SU-DHL-6 (cell line): ENCODE measurements around the gene CPNE1.

Experiments used
- H2AFZ ChIP-seq: fragments of 200-600 bp; sonication (generic); 2 replicates; pipeline ENCODE4 v1.6.1; 2014; ENCODE audit warnings: low read depth, mild to moderate bottlenecking, moderate library complexity, mixed read lengths, antibody characterized with exemption, low read length; ENCODE audit not compliant: severe bottlenecking
- H3F3A ChIP-seq: fragments of 200-600 bp; shearing (Covaris generic); 2 replicates; pipeline ENCODE4 v1.6.0; 2016; ENCODE audit warnings: antibody characterized with exemption, mild to moderate bottlenecking; ENCODE audit not compliant: insufficient read depth
- H3K27ac ChIP-seq: fragments of 200-600 bp; sonication (generic); 2 replicates; pipeline ENCODE4 v1.5.1; 2016; ENCODE audit warnings: low read depth, mild to moderate bottlenecking, low read length, moderate library complexity, mixed read lengths
- H3K27me3 ChIP-seq: fragments of 200-600 bp; sonication (generic), shearing (Covaris generic); 2 replicates; pipeline ENCODE4 v1.6.0; 2014; ENCODE audit warnings: mild to moderate bottlenecking, low read length
- H3K36me3 ChIP-seq: fragments of 200-600 bp; sonication (generic); 2 replicates; pipeline ENCODE4 v1.6.1; 2014; ENCODE audit warnings: mild to moderate bottlenecking, low read length, mixed read lengths
- H3K4me2 ChIP-seq: fragments of 300-600, 200-600 bp; shearing (Covaris generic), sonication (generic); 2 replicates; pipeline ENCODE4 v1.6.0; 2014; ENCODE audit warnings: low read length, low read depth, mild to moderate bottlenecking; ENCODE audit not compliant: poor library complexity, severe bottlenecking
- H3K4me3 ChIP-seq: fragments of 200-600 bp; sonication (generic); 2 replicates; pipeline ENCODE4 v1.5.1; 2014; ENCODE audit warnings: antibody characterized with exemption, low read length, mild to moderate bottlenecking, mixed read lengths; ENCODE audit not compliant: insufficient read depth, poor library complexity, severe bottlenecking
- H3K79me2 ChIP-seq: fragments of 200-600 bp; sonication (generic); 2 replicates; pipeline ENCODE4 v1.6.1; 2014; ENCODE audit warnings: mild to moderate bottlenecking, low read length, moderate library complexity; ENCODE audit not compliant: insufficient read depth
- H3K9ac ChIP-seq: fragments of 200-600 bp; sonication (generic); 2 replicates; pipeline ENCODE4 v1.7.0; 2014; ENCODE audit warnings: mild to moderate bottlenecking, low read length
- H3K9me2 ChIP-seq: fragments of 200-600 bp; sonication (generic); replicated peaks from 2 replicates; pipeline ENCODE4 v1.6.1; 2014; ENCODE audit warnings: low read length; ENCODE audit not compliant: insufficient read depth
- H3K9me3 ChIP-seq: fragments of 200-600 bp; sonication (generic); 2 replicates; pipeline ENCODE4 v1.6.1; 2014; ENCODE audit warnings: low read length, mixed read lengths; ENCODE audit not compliant: insufficient read depth
- H4K20me1 ChIP-seq: fragments of 200-600 bp; sonication (generic); 2 replicates; pipeline ENCODE4 v1.6.1; 2014; ENCODE audit warnings: low read depth, mild to moderate bottlenecking, antibody characterized with exemption, low read length, moderate library complexity, mixed read lengths
- EZH2phosphoT487 ChIP-seq: fragments of 200-600 bp; sonication (generic), shearing (Covaris generic); conservative IDR thresholded peaks from 2 replicates; pipeline ENCODE4 v1.6.1; 2018; ENCODE audit warnings: mild to moderate bottlenecking, antibody characterized with exemption, low read length, moderate library complexity, mixed read lengths
- TF ChIP-seq, protein P1 (sequence below): fragments of 200-600 bp; sonication (generic); IDR thresholded peaks from one replicate; pipeline ENCODE4 v1.5.1; 2017; ENCODE audit warnings: antibody characterized with exemption, mild to moderate bottlenecking, low read length, moderate library complexity; ENCODE audit not compliant: insufficient read depth, poor library complexity, severe bottlenecking

Gene CPNE1

DNA sequence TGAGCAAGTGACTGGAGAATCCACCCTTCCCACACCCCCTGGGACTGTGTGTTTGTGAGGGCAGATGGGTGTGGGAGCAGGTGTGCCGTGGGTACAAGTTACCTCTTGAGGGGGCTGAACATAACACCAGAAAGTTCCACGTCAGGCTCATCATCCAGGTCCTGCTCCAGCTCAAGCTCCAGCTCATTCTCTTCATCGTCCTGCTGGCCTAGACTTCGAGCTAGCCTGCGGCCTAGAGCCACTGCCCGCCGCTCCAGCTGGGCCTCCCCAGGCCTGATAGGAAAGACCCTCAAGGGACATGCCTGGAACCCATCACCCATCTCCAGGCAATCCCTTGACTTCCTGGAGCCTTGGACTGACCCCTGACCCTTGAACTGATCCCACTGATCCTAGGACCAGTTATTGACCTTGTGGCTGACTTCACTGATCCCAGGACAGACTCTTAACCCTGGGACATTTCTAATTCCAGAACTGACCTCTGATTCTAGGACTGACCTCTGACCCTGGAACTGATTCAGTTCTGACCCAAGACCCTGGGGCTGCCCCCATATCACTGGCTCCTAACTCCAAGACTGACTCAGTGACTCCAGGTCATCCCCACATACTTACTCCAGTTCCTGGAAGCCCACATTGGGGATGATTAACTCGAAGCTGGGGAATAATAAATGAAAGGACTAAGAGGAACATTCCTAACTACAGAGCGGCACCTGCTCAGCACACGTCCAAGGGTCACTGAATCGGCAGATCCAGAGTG lies 60.8 kb downstream of the CPNE1 start:
- Histone ChIP-seq H3K36me3 (no peaks in the 10 kb centered on the region), H3K9me2 (no peaks in the 10 kb centered on the region), H3K9ac (no peak overlapping the region), H3F3A (no peaks in the 10 kb centered on the region), H3K79me2 (no peaks in the 10 kb centered on the region), H3K27ac (no peak overlapping the region), H3K9me3 (no peaks in the 10 kb centered on the region), H2AFZ (no peak overlapping the region), H3K4me3 (no peak overlapping the region), H4K20me1 (no peaks in the 10 kb centered on the region), H3K4me2 (no peak overlapping the region), H3K27me3 (no peaks in the 10 kb centered on the region)
- TF ChIP-seq, protein P1, sequence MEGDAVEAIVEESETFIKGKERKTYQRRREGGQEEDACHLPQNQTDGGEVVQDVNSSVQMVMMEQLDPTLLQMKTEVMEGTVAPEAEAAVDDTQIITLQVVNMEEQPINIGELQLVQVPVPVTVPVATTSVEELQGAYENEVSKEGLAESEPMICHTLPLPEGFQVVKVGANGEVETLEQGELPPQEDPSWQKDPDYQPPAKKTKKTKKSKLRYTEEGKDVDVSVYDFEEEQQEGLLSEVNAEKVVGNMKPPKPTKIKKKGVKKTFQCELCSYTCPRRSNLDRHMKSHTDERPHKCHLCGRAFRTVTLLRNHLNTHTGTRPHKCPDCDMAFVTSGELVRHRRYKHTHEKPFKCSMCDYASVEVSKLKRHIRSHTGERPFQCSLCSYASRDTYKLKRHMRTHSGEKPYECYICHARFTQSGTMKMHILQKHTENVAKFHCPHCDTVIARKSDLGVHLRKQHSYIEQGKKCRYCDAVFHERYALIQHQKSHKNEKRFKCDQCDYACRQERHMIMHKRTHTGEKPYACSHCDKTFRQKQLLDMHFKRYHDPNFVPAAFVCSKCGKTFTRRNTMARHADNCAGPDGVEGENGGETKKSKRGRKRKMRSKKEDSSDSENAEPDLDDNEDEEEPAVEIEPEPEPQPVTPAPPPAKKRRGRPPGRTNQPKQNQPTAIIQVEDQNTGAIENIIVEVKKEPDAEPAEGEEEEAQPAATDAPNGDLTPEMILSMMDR, result no peak
- no peak for TF ChIP-seq EZH2phosphoT487

DNA sequence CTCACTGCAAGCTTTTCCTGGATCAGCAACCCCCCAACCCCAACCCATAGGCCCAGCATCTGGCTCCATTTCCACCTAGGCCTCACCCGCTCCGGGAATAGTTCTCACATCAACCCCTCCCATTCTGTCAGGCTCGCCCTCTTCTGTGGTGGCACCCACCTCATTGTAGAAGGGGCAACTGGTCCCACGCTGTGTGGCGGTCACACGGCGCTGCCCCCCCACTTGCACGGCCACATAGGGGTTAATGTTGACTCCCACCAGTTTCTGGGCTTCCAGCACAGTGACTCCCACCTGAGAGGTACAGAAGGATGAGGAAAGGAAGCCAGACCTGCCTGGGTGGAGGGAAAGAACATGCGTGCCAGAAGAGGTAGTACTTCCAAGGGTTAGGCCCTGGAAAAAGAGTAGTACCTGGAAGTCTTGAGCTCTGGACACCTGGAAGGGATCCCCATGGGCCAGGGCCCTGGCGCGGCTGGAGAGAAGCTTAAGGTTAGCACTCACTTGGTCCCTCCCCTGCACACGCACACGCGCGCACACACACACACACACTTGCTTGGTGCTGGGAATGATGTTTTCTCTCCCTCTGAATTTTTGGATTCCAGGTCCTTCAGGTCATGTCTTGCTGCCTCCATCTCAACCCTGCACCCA lies 61.7 kb downstream of the CPNE1 start:
- H3K9ac ChIP-seq, result no peak overlapping the region
- H3F3A ChIP-seq, result no peaks in the 10 kb centered on the region
- H3K79me2 ChIP-seq, result no peaks in the 10 kb centered on the region
- H3K9me2 ChIP-seq, result no peaks in the 10 kb centered on the region
- no peaks in the 10 kb centered on the region for H3K9me3 ChIP-seq
- H3K27ac ChIP-seq, result no peak overlapping the region
- no peak overlapping the region for H2AFZ ChIP-seq
- no peaks in the 10 kb centered on the region for H3K27me3 ChIP-seq
- TF ChIP-seq, protein P1, result no peak
- TF ChIP-seq EZH2phosphoT487, result no peak
- H3K4me2 ChIP-seq, result no peak overlapping the region
- no peaks in the 10 kb centered on the region for H4K20me1 ChIP-seq
- no peaks in the 10 kb centered on the region for H3K36me3 ChIP-seq
- H3K4me3 ChIP-seq, result no peak overlapping the region

DNA sequence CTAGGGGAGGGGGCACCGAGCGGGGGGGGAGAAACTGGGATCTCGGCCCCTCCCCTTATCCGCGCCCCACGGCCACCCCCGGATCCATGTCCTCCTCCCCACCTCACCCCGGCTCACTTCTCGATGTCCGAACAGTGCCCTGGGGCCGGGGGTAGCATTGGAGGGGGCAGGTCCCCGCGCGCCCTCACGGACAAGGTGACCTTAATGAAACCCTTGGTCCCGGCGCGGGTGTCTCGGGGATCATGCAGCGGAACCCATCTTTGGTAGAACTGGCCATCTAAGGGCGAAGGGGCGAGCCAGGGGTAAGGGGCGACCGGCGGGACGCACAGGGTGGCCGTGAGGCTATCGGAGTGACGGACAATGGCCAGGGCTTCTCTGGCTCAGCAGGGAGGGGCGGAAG lies 62.7 kb downstream of the CPNE1 start:
- Histone ChIP-seq H3K9me2 (no peaks in the 10 kb centered on the region), H4K20me1 (no peaks in the 10 kb centered on the region), H3F3A (no peaks in the 10 kb centered on the region), H2AFZ (no peak overlapping the region), H3K27me3 (no peaks in the 10 kb centered on the region), H3K9me3 (no peaks in the 10 kb centered on the region), H3K36me3 (no peaks in the 10 kb centered on the region), H3K9ac (no peak overlapping the region), H3K79me2 (no peaks in the 10 kb centered on the region), H3K4me3 (no peak overlapping the region), H3K27ac (no peak overlapping the region), H3K4me2 (no peak overlapping the region)
- TF ChIP-seq EZH2phosphoT487, result no peak
- TF ChIP-seq, protein P1, result no peak
